K562 (cell line): ENCODE data around the gene NLRP7. TPM values are rescaled to one million over a fixed set of nuclear protein-coding genes. Genes with fewer than 3 reads are reported as not detected.

ENCODE experiments used
- FOXA3 ChIP-seq, 2 experiments: fragments of 450-650 bp in 1 of 2; sonication (generic) in 1 of 2; formaldehyde crosslinking; IDR thresholded peaks in 1 of 2; conservative IDR thresholded peaks in 1 of 2; 2 replicates each; pipeline versions ENCODE4 v1.4.0 to v1.8.0; 2020 to 2022; ENCODE audit warnings: mild to moderate bottlenecking in 2 of 2, missing genetic modification reagents in 1 of 2
- GTF2A2 ChIP-seq: IDR thresholded peaks from 2 replicates; pipeline ENCODE4 v1.6.1; 2016; ENCODE audit warnings: mild to moderate bottlenecking, missing genetic modification characterization, missing compliant biosample characterization
- HEY1 ChIP-seq: fragments of 250-450 bp; sonication (Bioruptor Pico); IDR thresholded peaks from 2 replicates; pipeline ENCODE4 v1.5.0; 2020; ENCODE audit warnings: mild to moderate bottlenecking, moderate library complexity, borderline replicate concordance
- HNRNPUL1 ChIP-seq: fragments of 200-400 bp; formaldehyde crosslinking; IDR thresholded peaks from 2 replicates; pipeline ENCODE4 v1.6.1; 2017; ENCODE audit warnings: low read length
- MEF2A ChIP-seq: IDR thresholded peaks from 2 replicates; pipeline ENCODE4 v1.6.1; 2011; ENCODE audit warnings: low read depth, mild to moderate bottlenecking, low read length, moderate library complexity; ENCODE audit not compliant: control insufficient read depth
- NFE2L1 ChIP-seq: fragments of 450-650 bp; IDR thresholded peaks from 2 replicates; pipeline ENCODE4 v1.6.1; 2016; ENCODE audit warnings: missing genetic modification characterization, low read depth, mild to moderate bottlenecking, missing compliant biosample characterization, moderate library complexity, borderline replicate concordance
- RB1 ChIP-seq: fragments of 450-650 bp; IDR thresholded peaks from 2 replicates; pipeline ENCODE4 v1.6.1; 2017; ENCODE audit warnings: low read depth, mild to moderate bottlenecking
- TRIM24 ChIP-seq, 2 experiments: fragments of 450-650 bp; IDR thresholded peaks; 2 replicates each; pipeline ENCODE4 v1.6.1; 2016
- U2AF2 ChIP-seq: fragments of 200-400 bp; formaldehyde crosslinking; optimal IDR thresholded peaks from 2 replicates; pipeline ENCODE3; 2017; ENCODE audit warnings: low read depth, mild to moderate bottlenecking, low read length
- polyA plus RNA-seq, 8 experiments: library from polyadenylated mRNA; depleted of rRNA in 4 of 8; stranded (reverse) in 5 of 8; unstranded in 3 of 8; fragments of >200 nt; fragmentation: Nextera tagmentation in 2 of 8; fragmentation: Illumina TruSeq in 1 of 8; extraction: Ambion mirVana in 2 of 8; extraction: Trizol in 1 of 8; gene quantifications; 2 replicates each; pipeline versions ENCODE4 v1.2.1 to v1.2.3, GENCODE V29; 2011 to 2014; ENCODE audit warnings: inconsistent platforms in 1 of 8, missing spikeins in 1 of 8
- total RNA-seq, 7 experiments: library from RNA; depleted of rRNA in 6 of 7; stranded (reverse); fragments of >200 nt in 6 of 7; fragmentation: Illumina TruSeq in 2 of 7; extraction: Trizol in 2 of 7; gene quantifications; 2 replicates each; pipeline versions ENCODE4 v1.2.1 to v1.2.3, GENCODE V29; 2011 to 2021; ENCODE audit warnings: low replicate concordance in 1 of 7
- TF ChIP-seq, protein P1 (sequence below): fragments of 200-600 bp; sonication (generic); IDR thresholded peaks from one replicate; pipeline ENCODE4 v1.6.1; 2012; ENCODE audit warnings: mild to moderate bottlenecking, low read depth, low read length, inconsistent platforms
- TF ChIP-seq, protein P2 (sequence below): fragments of 450-650 bp; IDR thresholded peaks from 2 replicates; pipeline ENCODE4 v1.6.1; 2018; ENCODE audit warnings: mild to moderate bottlenecking, low read depth; ENCODE audit not compliant: partially characterized antibody
- TF ChIP-seq, protein P3 (sequence below): sonication (generic); formaldehyde crosslinking; IDR thresholded peaks from 2 replicates; pipeline ENCODE4 v1.8.1; 2023; ENCODE audit warnings: mild to moderate bottlenecking, missing genetic modification reagents

The NLRP7 gene
- total and polyA plus RNA-seq, 9 of the 15 experiments (the other 6 are each of a cell fraction or from before 2014, with no cell fraction given): 0.03 to 0.22 (median 0.09) TPM; not detected in 3

DNA sequence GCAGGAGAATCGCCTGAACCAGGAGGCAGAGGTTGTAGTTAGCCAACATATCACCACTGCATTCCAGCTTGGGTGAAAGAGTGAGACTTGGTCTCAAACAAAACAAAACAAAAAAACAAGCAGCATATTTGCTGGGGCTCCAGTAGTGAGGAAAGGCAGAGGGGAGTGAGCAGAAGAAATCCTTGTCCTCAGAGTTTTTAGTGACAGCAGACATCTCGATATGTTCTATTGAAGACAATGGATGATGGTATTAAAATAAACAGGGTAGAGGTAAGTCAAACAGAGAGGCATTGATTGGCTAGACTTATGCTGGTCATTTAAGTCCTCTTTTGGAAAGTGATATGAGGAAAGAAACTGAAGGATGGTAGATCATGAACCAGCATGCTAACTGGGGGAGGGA, 19.0 kb downstream of the NLRP7 start (continued):
- TF ChIP-seq, protein P1, sequence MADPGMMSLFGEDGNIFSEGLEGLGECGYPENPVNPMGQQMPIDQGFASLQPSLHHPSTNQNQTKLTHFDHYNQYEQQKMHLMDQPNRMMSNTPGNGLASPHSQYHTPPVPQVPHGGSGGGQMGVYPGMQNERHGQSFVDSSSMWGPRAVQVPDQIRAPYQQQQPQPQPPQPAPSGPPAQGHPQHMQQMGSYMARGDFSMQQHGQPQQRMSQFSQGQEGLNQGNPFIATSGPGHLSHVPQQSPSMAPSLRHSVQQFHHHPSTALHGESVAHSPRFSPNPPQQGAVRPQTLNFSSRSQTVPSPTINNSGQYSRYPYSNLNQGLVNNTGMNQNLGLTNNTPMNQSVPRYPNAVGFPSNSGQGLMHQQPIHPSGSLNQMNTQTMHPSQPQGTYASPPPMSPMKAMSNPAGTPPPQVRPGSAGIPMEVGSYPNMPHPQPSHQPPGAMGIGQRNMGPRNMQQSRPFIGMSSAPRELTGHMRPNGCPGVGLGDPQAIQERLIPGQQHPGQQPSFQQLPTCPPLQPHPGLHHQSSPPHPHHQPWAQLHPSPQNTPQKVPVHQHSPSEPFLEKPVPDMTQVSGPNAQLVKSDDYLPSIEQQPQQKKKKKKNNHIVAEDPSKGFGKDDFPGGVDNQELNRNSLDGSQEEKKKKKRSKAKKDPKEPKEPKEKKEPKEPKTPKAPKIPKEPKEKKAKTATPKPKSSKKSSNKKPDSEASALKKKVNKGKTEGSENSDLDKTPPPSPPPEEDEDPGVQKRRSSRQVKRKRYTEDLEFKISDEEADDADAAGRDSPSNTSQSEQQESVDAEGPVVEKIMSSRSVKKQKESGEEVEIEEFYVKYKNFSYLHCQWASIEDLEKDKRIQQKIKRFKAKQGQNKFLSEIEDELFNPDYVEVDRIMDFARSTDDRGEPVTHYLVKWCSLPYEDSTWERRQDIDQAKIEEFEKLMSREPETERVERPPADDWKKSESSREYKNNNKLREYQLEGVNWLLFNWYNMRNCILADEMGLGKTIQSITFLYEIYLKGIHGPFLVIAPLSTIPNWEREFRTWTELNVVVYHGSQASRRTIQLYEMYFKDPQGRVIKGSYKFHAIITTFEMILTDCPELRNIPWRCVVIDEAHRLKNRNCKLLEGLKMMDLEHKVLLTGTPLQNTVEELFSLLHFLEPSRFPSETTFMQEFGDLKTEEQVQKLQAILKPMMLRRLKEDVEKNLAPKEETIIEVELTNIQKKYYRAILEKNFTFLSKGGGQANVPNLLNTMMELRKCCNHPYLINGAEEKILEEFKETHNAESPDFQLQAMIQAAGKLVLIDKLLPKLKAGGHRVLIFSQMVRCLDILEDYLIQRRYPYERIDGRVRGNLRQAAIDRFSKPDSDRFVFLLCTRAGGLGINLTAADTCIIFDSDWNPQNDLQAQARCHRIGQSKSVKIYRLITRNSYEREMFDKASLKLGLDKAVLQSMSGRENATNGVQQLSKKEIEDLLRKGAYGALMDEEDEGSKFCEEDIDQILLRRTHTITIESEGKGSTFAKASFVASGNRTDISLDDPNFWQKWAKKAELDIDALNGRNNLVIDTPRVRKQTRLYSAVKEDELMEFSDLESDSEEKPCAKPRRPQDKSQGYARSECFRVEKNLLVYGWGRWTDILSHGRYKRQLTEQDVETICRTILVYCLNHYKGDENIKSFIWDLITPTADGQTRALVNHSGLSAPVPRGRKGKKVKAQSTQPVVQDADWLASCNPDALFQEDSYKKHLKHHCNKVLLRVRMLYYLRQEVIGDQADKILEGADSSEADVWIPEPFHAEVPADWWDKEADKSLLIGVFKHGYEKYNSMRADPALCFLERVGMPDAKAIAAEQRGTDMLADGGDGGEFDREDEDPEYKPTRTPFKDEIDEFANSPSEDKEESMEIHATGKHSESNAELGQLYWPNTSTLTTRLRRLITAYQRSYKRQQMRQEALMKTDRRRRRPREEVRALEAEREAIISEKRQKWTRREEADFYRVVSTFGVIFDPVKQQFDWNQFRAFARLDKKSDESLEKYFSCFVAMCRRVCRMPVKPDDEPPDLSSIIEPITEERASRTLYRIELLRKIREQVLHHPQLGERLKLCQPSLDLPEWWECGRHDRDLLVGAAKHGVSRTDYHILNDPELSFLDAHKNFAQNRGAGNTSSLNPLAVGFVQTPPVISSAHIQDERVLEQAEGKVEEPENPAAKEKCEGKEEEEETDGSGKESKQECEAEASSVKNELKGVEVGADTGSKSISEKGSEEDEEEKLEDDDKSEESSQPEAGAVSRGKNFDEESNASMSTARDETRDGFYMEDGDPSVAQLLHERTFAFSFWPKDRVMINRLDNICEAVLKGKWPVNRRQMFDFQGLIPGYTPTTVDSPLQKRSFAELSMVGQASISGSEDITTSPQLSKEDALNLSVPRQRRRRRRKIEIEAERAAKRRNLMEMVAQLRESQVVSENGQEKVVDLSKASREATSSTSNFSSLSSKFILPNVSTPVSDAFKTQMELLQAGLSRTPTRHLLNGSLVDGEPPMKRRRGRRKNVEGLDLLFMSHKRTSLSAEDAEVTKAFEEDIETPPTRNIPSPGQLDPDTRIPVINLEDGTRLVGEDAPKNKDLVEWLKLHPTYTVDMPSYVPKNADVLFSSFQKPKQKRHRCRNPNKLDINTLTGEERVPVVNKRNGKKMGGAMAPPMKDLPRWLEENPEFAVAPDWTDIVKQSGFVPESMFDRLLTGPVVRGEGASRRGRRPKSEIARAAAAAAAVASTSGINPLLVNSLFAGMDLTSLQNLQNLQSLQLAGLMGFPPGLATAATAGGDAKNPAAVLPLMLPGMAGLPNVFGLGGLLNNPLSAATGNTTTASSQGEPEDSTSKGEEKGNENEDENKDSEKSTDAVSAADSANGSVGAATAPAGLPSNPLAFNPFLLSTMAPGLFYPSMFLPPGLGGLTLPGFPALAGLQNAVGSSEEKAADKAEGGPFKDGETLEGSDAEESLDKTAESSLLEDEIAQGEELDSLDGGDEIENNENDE: no peak
- TF ChIP-seq, protein P2, sequence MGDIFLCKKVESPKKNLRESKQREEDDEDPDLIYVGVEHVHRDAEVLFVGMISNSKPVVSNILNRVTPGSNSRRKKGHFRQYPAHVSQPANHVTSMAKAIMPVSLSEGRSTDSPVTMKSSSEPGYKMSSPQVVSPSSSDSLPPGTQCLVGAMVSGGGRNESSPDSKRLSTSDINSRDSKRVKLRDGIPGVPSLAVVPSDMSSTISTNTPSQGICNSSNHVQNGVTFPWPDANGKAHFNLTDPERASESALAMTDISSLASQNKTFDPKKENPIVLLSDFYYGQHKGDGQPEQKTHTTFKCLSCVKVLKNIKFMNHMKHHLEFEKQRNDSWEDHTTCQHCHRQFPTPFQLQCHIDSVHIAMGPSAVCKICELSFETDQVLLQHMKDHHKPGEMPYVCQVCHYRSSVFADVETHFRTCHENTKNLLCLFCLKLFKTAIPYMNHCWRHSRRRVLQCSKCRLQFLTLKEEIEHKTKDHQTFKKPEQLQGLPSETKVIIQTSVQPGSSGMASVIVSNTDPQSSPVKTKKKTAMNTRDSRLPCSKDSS: peak; percentile 64
- TF ChIP-seq NFE2L1 (tag) (no peak), TRIM24 (IDR thresholded peaks at IDR 0.05) (peak in 1 of 2 experiments; percentile 81; a peak in 3 of 4 replicates), RB1 (no peak), HNRNPUL1 (no peak), U2AF2 (no peak), GTF2A2 (no peak), FOXA3 (CRISPR knock-in tag; conservative IDR thresholded peaks at IDR 0.05 in 1 of 2, IDR thresholded peaks at IDR 0.05 in 1 of 2) (0 out of 4 replicates have a peak, but pooled peaks of 1 of the 2 experiments have one; percentile 44), MEF2A (no peak), HEY1 (no peak)
- TF ChIP-seq, protein P3, sequence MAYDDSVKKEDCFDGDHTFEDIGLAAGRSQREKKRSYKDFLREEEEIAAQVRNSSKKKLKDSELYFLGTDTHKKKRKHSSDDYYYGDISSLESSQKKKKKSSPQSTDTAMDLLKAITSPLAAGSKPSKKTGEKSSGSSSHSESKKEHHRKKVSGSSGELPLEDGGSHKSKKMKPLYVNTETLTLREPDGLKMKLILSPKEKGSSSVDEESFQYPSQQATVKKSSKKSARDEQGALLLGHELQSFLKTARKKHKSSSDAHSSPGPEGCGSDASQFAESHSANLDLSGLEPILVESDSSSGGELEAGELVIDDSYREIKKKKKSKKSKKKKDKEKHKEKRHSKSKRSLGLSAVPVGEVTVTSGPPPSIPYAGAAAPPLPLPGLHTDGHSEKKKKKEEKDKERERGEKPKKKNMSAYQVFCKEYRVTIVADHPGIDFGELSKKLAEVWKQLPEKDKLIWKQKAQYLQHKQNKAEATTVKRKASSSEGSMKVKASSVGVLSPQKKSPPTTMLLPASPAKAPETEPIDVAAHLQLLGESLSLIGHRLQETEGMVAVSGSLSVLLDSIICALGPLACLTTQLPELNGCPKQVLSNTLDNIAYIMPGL (CRISPR knock-in tag): no peak
